Hepatocyte (in vitro differentiated cells): Measurements from ENCODE around the gene NCBP3. TPM values are rescaled to one million over a fixed set of nuclear protein-coding genes. Genes with fewer than 3 reads are reported as not detected.

ENCODE experiments used
- DNase-seq: peaks from one replicate; pipeline ENCODE4 v3.0.0-alpha.2; 2016; ENCODE audit warnings: low spot score
- H2AFZ ChIP-seq: fragments of 200-600 bp; sonication (generic); 2 replicates; pipeline ENCODE4 v1.6.0; 2016; ENCODE audit warnings: antibody characterized with exemption, mild to moderate bottlenecking
- H3K27ac ChIP-seq: fragments of 200-600 bp; sonication (generic); 2 replicates; pipeline ENCODE4 v1.5.1; 2016; ENCODE audit warnings: mild to moderate bottlenecking
- H3K27me3 ChIP-seq: fragments of 200-600 bp; sonication (generic); 2 replicates; pipeline ENCODE4 v1.6.1; 2016
- H3K36me3 ChIP-seq: fragments of 200-600 bp; sonication (generic); replicated peaks from 2 replicates; pipeline ENCODE4 v1.5.1; 2016; ENCODE audit warnings: low read depth; ENCODE audit not compliant: insufficient read depth
- H3K4me1 ChIP-seq: fragments of 200-600 bp; sonication (generic); 2 replicates; pipeline ENCODE4 v1.5.1; 2016; ENCODE audit warnings: mild to moderate bottlenecking, moderate library complexity; ENCODE audit not compliant: insufficient read depth
- H3K4me2 ChIP-seq: fragments of 200-600 bp; sonication (generic); 2 replicates; pipeline ENCODE4 v1.6.0; 2016
- H3K4me3 ChIP-seq: fragments of 200-600 bp; sonication (generic); 2 replicates; pipeline ENCODE4 v1.5.1; 2016; ENCODE audit warnings: mild to moderate bottlenecking
- H3K79me2 ChIP-seq: fragments of 200-600 bp; sonication (generic); 2 replicates; pipeline ENCODE4 v1.6.0; 2017; ENCODE audit warnings: mild to moderate bottlenecking
- H3K9me2 ChIP-seq: fragments of 200-600 bp; sonication (generic); replicated peaks from 2 replicates; pipeline ENCODE4 v1.6.0; 2017; ENCODE audit warnings: mild to moderate bottlenecking; ENCODE audit not compliant: insufficient read depth
- H3K9me3 ChIP-seq: fragments of 200-600 bp; sonication (generic); 2 replicates; pipeline ENCODE4 v1.5.1; 2016; ENCODE audit warnings: low read depth, mild to moderate bottlenecking
- H4K20me1 ChIP-seq: fragments of 200-600 bp; sonication (generic); 2 replicates; pipeline ENCODE4 v1.6.0; 2016; ENCODE audit warnings: mild to moderate bottlenecking; ENCODE audit not compliant: insufficient read depth, poor library complexity, severe bottlenecking
- CTCF ChIP-seq: fragments of 200-600 bp; sonication (generic); IDR thresholded peaks from 2 replicates; pipeline ENCODE4 v1.5.1; 2016; ENCODE audit warnings: antibody characterized with exemption, mild to moderate bottlenecking; ENCODE audit not compliant: poor library complexity
- EZH2 ChIP-seq: fragments of 200-600 bp; sonication (generic); IDR thresholded peaks from 2 replicates; pipeline ENCODE4 v1.6.1; 2016; ENCODE audit warnings: antibody characterized with exemption, mild to moderate bottlenecking, borderline replicate concordance
- EZH2phosphoT487 ChIP-seq: fragments of 200-600 bp; sonication (generic); IDR thresholded peaks from one replicate; pipeline ENCODE4 v1.6.1; 2018; ENCODE audit warnings: antibody characterized with exemption, mild to moderate bottlenecking, low read depth, moderate library complexity; ENCODE audit not compliant: unreplicated experiment, severe bottlenecking
- WGBS: methylation state at CpG from one replicate; pipeline ENCODE4 v1.1.6; 2016; ENCODE audit warnings: low lambda C conversion rate; ENCODE audit errors: missing lambda C conversion rate; 5-methylcytosine and 5-hydroxymethylcytosine counted together
- polyA plus RNA-seq: library from polyadenylated mRNA; unstranded; fragments of >200 nt; fragmentation: Nextera tagmentation; extraction: Ambion mirVana; gene quantifications from 2 replicates; pipeline ENCODE4 v1.2.1, GENCODE V29; 2016
- total RNA-seq: library from RNA; depleted of rRNA; stranded (reverse); fragments of >200 nt; gene quantifications from 2 replicates; pipeline ENCODE4 v1.2.3, GENCODE V29; 2014

Gene NCBP3
- total and polyA plus RNA-seq, 2 experiments from 2014 or later, result 20.6 to 31.8 TPM

GRCh38 chr17:3801792-3802191 is 44.3 kb downstream of the NCBP3 start:
- H2AFZ ChIP-seq, result no peak overlapping the region
- WGBS, result 89% methylated on average over 10 of the region's 10 CpGs
- no peak for TF ChIP-seq CTCF
- TF ChIP-seq EZH2phosphoT487, result no peak
- TF ChIP-seq EZH2, result no peak
- no peaks in the 10 kb centered on the region for H3K36me3 ChIP-seq
- H3K27ac ChIP-seq, result peak overlapping the region; percentile 81
- no peak overlapping the region for H3K4me3 ChIP-seq
- H3K9me3 ChIP-seq, result no peaks in the 10 kb centered on the region
- H3K27me3 ChIP-seq, result no peaks in the 10 kb centered on the region
- no peaks in the 10 kb centered on the region for H3K79me2 ChIP-seq
- H4K20me1 ChIP-seq, result no peaks in the 10 kb centered on the region
- DNase-seq, result no peak
- H3K9me2 ChIP-seq, result no peaks in the 10 kb centered on the region
- H3K4me1 ChIP-seq, result no peaks in the 10 kb centered on the region
- no peak overlapping the region for H3K4me2 ChIP-seq

- H3K4me3 ChIP-seq, result no peak overlapping the region
- H3K9me3 ChIP-seq, result no peaks in the 10 kb centered on the region
- H3K36me3 ChIP-seq, result no peaks in the 10 kb centered on the region
- no peak overlapping the region for H3K4me2 ChIP-seq
- H2AFZ ChIP-seq, result no peak overlapping the region
- no peaks in the 10 kb centered on the region for H3K9me2 ChIP-seq
- TF ChIP-seq EZH2phosphoT487, result no peak
- no peak for TF ChIP-seq EZH2
- no peak for TF ChIP-seq CTCF
- H3K27me3 ChIP-seq, result no peaks in the 10 kb centered on the region
- no peaks in the 10 kb centered on the region for H4K20me1 ChIP-seq
- H3K79me2 ChIP-seq, result no peaks in the 10 kb centered on the region
- 95% methylated on average over 7 of the region's 7 CpGs for WGBS
- H3K27ac ChIP-seq, result peak overlapping the region; percentile 9
- no peaks in the 10 kb centered on the region for H3K4me1 ChIP-seq
- DNase-seq, result no peak
These were observed 44.7 kb downstream of the NCBP3 start for GRCh38 chr17:3801347-3801746.

GRCh38 chr17:3800362-3801271 is 45.4 kb downstream of the NCBP3 start, which contains the start of gene ITGAE:
TSS of gene ITGAE (minus strand) at chr17:3801188. CDS start at chr17:3801144, 44 bp downstream.
- 92% methylated on average over 17 of the region's 17 CpGs for WGBS
- peak within 1 kb of the TSS; percentile 81 for H3K27ac ChIP-seq
- no peak within 1 kb of the TSS for H3K4me2 ChIP-seq
- H2AFZ ChIP-seq, result no peak within 1 kb of the TSS
- no peaks in the 10 kb centered on the region for H3K4me1 ChIP-seq
- no peak within 1 kb of the TSS for H3K4me3 ChIP-seq
- H3K27me3 ChIP-seq, result no peaks in the 10 kb centered on the region
- no peaks in the 10 kb centered on the region for H3K9me3 ChIP-seq
- TF ChIP-seq EZH2, result no peak
- no peak for TF ChIP-seq EZH2phosphoT487
- TF ChIP-seq CTCF, result no peak
- H4K20me1 ChIP-seq, result no peaks in the 10 kb centered on the region
- H3K9me2 ChIP-seq, result no peaks in the 10 kb centered on the region
- no peaks in the 10 kb centered on the region for H3K79me2 ChIP-seq
- H3K36me3 ChIP-seq, result no peaks in the 10 kb centered on the region
- DNase-seq, result no peak
